PC-9 (cell line): ENCODE measurements around the gene PPP6C. TPM values are rescaled to one million over a fixed set of nuclear protein-coding genes. Genes with fewer than 3 reads are reported as not detected.

Experiments
- BruUV-seq: library from RNA; stranded (reverse); fragments of 400-500 nt; replicated peaks from 2 replicates; lab custom pipeline; 2021; lab: Mats Ljungman, UMichigan
- CTCF ChIA-PET: fragments of 300-600 bp; sonication (Branson Sonifier 250); formaldehyde crosslinking; loops from one replicate; lab custom pipeline; 2022; ENCODE audit warnings: antibody characterized with exemption; lab: Charles Lee
- POLR2A ChIA-PET: fragments of 300-600 bp; sonication (Branson Sonifier 250); formaldehyde crosslinking; loops from one replicate; lab custom pipeline; 2022; ENCODE audit warnings: antibody characterized with exemption; ENCODE audit not compliant: unreplicated experiment; lab: Charles Lee
- DNase-seq, 2 experiments: peaks; one replicate each; pipeline versions ENCODE4 v3.0.0 to v3.0.0-alpha.2; 2015 to 2022; ENCODE audit warnings: mixed read lengths in 1 of 2
- H2AFZ ChIP-seq: fragments of 200-600 bp; sonication (generic); 2 replicates; pipeline ENCODE4 v1.8.1; 2017; ENCODE audit warnings: antibody characterized with exemption
- H3F3A ChIP-seq: fragments of 200-600 bp; sonication (generic); 2 replicates; pipeline ENCODE4 v1.8.1; 2017; ENCODE audit warnings: antibody characterized with exemption, mild to moderate bottlenecking, low read depth; ENCODE audit not compliant: insufficient read depth
- H3K27ac ChIP-seq: fragments of 200-600 bp; sonication (generic); 2 replicates; pipeline ENCODE4 v1.6.1; 2016; ENCODE audit warnings: mixed run types
- H3K27me3 ChIP-seq: fragments of 200-600 bp; sonication (generic); 2 replicates; pipeline ENCODE4 v1.6.1; 2016; ENCODE audit warnings: low read depth, mixed run types; ENCODE audit not compliant: insufficient read depth
- H3K36me3 ChIP-seq: fragments of 200-600 bp; sonication (generic); 2 replicates; pipeline ENCODE4 v1.6.1; 2016; ENCODE audit warnings: low read depth, mixed run types
- H3K4me1 ChIP-seq: fragments of 200-600 bp; sonication (generic); replicated peaks from 2 replicates; pipeline ENCODE4 v1.6.1; 2016; ENCODE audit warnings: mixed run types; ENCODE audit not compliant: insufficient read depth
- H3K4me2 ChIP-seq: fragments of 200-600 bp; sonication (generic); 2 replicates; pipeline ENCODE4 v1.6.1; 2017; ENCODE audit warnings: mixed run types
- H3K4me3 ChIP-seq: fragments of 200-600 bp; sonication (generic); 2 replicates; pipeline ENCODE4 v1.6.1; 2016; ENCODE audit warnings: mixed run types
- H3K79me2 ChIP-seq: fragments of 200-600 bp; sonication (generic); 2 replicates; pipeline ENCODE4 v1.6.1; 2017; ENCODE audit warnings: low read depth, mixed run types
- H3K9me2 ChIP-seq: fragments of 200-600 bp; sonication (generic); 2 replicates; pipeline ENCODE4 v1.8.1; 2017; ENCODE audit warnings: mild to moderate bottlenecking; ENCODE audit not compliant: insufficient read depth
- H3K9me3 ChIP-seq: fragments of 200-600 bp; sonication (generic); 2 replicates; pipeline ENCODE4 v1.8.1; 2016; ENCODE audit warnings: low read depth; ENCODE audit not compliant: insufficient read depth
- H4K20me1 ChIP-seq: fragments of 200-600 bp; sonication (generic); 2 replicates; pipeline ENCODE4 v1.8.1; 2017; ENCODE audit not compliant: insufficient read depth
- EZH2 ChIP-seq: fragments of 200-600 bp; sonication (generic); IDR thresholded peaks from 2 replicates; pipeline ENCODE4 v1.8.0; 2017; ENCODE audit warnings: antibody characterized with exemption, low read depth
- intact Hi-C: fragments of 100-400 bp; cut with micrococcal nuclease; formaldehyde crosslinking; loops from one replicate; pipeline ENCODE4 v1.10.0; 2022; ENCODE audit not compliant: unreplicated experiment
- total RNA-seq: library from RNA; stranded (reverse); gene quantifications from 2 replicates; pipeline ENCODE4 v1.2.3, GENCODE V29; 2021
- TF ChIP-seq, protein P1 (sequence below): fragments of 200-600 bp; sonication (generic); conservative IDR thresholded peaks from 2 replicates; pipeline ENCODE4 v1.6.1; 2017; ENCODE audit warnings: mixed run types, antibody characterized with exemption, mild to moderate bottlenecking, moderate library complexity

PPP6C gene
- total RNA-seq, 1 experiment from 2014 or later: 49.6 TPM

- H3K27me3 ChIP-seq: no peaks in the 10 kb centered on the region
- H3F3A ChIP-seq: 0 out of 2 replicates have a peak, but pooled peaks cover 8% of the 10 kb centered on the region
- TF ChIP-seq EZH2: no peak
- TF ChIP-seq, protein P1, sequence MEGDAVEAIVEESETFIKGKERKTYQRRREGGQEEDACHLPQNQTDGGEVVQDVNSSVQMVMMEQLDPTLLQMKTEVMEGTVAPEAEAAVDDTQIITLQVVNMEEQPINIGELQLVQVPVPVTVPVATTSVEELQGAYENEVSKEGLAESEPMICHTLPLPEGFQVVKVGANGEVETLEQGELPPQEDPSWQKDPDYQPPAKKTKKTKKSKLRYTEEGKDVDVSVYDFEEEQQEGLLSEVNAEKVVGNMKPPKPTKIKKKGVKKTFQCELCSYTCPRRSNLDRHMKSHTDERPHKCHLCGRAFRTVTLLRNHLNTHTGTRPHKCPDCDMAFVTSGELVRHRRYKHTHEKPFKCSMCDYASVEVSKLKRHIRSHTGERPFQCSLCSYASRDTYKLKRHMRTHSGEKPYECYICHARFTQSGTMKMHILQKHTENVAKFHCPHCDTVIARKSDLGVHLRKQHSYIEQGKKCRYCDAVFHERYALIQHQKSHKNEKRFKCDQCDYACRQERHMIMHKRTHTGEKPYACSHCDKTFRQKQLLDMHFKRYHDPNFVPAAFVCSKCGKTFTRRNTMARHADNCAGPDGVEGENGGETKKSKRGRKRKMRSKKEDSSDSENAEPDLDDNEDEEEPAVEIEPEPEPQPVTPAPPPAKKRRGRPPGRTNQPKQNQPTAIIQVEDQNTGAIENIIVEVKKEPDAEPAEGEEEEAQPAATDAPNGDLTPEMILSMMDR: no peak
- peaks cover 3% of the 10 kb centered on the region; the same call in 1 of the 2 replicates for H3K4me1 ChIP-seq
- H2AFZ ChIP-seq: no peak overlapping the region
- no peaks in the 10 kb centered on the region for H3K36me3 ChIP-seq
- H3K9me3 ChIP-seq: no peaks in the 10 kb centered on the region
- ChIA-PET CTCF (no interaction called here), POLR2A (no interaction called here)
- no peaks in the 10 kb centered on the region for H3K9me2 ChIP-seq
- DNase-seq: no peak
- intact Hi-C loops: no loop called here
- BruUV-seq: no TSS peak
- H3K4me2 ChIP-seq: no peak overlapping the region
- no peak overlapping the region for H3K27ac ChIP-seq
- H3K4me3 ChIP-seq: no peak overlapping the region
- H3K79me2 ChIP-seq: peaks cover 6% of the 10 kb centered on the region; the same call in 1 of the 2 replicates
- H4K20me1 ChIP-seq: no peaks in the 10 kb centered on the region
These were observed 52.4 kb downstream of the PPP6C start for GRCh38 chr9:125137200-125137599.

- H3K36me3 ChIP-seq: no peaks in the 10 kb centered on the region
- no peak overlapping the region for H3K27ac ChIP-seq
- H3F3A ChIP-seq: no peaks in the 10 kb centered on the region
- no peak for TF ChIP-seq EZH2
- TF ChIP-seq, protein P1: no peak
- H3K9me3 ChIP-seq: no peaks in the 10 kb centered on the region
- H3K79me2 ChIP-seq: no peaks in the 10 kb centered on the region
- H3K4me1 ChIP-seq: no peaks in the 10 kb centered on the region
- intact Hi-C loops: no loop called here
- no peaks in the 10 kb centered on the region for H4K20me1 ChIP-seq
- H3K9me2 ChIP-seq: no peaks in the 10 kb centered on the region
- ChIA-PET POLR2A (no interaction called here), CTCF (no interaction called here)
- H2AFZ ChIP-seq: no peak overlapping the region
- H3K4me3 ChIP-seq: no peak overlapping the region
- H3K27me3 ChIP-seq: no peaks in the 10 kb centered on the region
- no TSS peak for BruUV-seq
- H3K4me2 ChIP-seq: no peak overlapping the region
- DNase-seq: no peak
These were observed 54.6 kb downstream of the PPP6C start for GRCh38 chr9:125134976-125135375.

DNA sequence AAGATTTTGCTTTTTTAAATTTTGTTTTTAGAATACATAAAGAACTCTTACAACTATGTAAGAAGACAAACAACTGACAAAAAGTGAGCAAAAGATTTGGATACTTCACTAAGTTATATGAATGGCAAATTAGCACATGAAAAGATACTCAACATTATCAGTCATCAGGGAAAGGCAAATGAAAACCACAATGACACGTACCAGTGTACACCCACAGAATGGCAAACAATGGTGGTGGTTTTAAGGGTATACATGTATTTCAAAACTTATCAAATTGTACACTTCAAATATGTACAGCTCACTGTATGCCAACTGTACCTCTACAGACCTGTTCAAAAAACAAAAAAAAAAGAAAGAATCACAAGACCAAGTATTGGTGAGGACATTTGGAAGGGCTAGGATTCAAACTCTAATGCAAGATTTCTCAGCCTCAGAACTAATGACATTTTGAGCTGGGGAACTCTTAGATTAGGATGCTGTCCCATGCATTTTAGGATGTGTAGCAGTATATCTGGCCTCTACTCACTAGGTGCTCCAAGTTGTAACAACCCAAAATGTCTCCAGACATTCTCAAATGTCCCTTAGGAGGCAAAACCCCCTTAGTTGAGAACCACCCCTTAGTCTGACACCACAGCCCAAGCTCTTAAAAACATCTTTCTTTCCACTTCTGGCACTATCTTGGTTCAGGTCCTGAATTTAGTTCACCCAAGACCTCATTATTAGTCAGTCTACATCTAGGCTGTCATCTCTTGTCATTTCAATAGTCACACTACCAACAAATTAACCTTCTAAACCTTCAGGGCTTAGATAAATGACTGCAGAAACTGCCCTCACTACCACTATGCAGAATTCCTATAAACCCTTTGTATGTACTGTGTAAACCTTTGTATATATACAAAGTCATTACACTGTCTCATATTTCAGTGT lies 55.9 kb downstream of the PPP6C start:
- Histone ChIP-seq H3K27me3 (no peaks in the 10 kb centered on the region), H2AFZ (no peak overlapping the region), H3K27ac (no peak overlapping the region), H3K36me3 (no peaks in the 10 kb centered on the region), H4K20me1 (no peaks in the 10 kb centered on the region), H3K4me1 (no peaks in the 10 kb centered on the region), H3F3A (no peaks in the 10 kb centered on the region), H3K79me2 (no peaks in the 10 kb centered on the region), H3K4me2 (no peak overlapping the region), H3K9me2 (no peaks in the 10 kb centered on the region), H3K9me3 (no peaks in the 10 kb centered on the region), H3K4me3 (no peak overlapping the region)
- TF ChIP-seq, protein P1: no peak
- no peak for TF ChIP-seq EZH2
- CTCF ChIA-PET: no interaction called here
- POLR2A ChIA-PET: no interaction called here
- DNase-seq: no peak
- BruUV-seq: no TSS peak
- intact Hi-C loops: no loop called here
